CD14-positive monocyte (primary cell): ENCODE data around the gene FALEC. TPM values are rescaled to one million over a fixed set of nuclear protein-coding genes. Genes with fewer than 3 reads are reported as not detected.
A peak's percentile ranks its signal among the peaks of the same experiment; 100 is the strongest.

Source experiments
- DNase-seq, 3 donors: peaks; one replicate each; pipeline ENCODE4 v3.0.0-alpha.2; 2011 to 2022
- H2AFZ ChIP-seq: 2 replicates; pipeline ENCODE4 v1.6.0; 2012; ENCODE audit warnings: mild to moderate bottlenecking, low read depth, low read length, inconsistent platforms; ENCODE audit not compliant: insufficient read depth, poor library complexity, severe bottlenecking
- H3K27ac ChIP-seq, 2 donors: 1 replicate in 1 of 2; 2 replicates in 1 of 2; pipeline ENCODE4 v1.5.1; 2012 to 2013; ENCODE audit warnings: low read length in 2 of 2, control low read depth in 1 of 2, inconsistent platforms in 1 of 2, low read depth in 1 of 2, mild to moderate bottlenecking in 1 of 2
- H3K27me3 ChIP-seq, 2 donors: one replicate each; pipeline versions ENCODE4 v1.6.0 to v1.6.1; 2011 to 2013; ENCODE audit warnings: low read length in 2 of 2; ENCODE audit not compliant: control insufficient read depth in 2 of 2, insufficient read depth in 2 of 2
- H3K36me3 ChIP-seq, 2 donors: replicated peaks in 1 of 2; 1 replicate in 1 of 2; 2 replicates in 1 of 2; pipeline versions ENCODE4 v1.5.1 to v1.6.1; 2012 to 2013; ENCODE audit warnings: low read length in 2 of 2, control low read depth in 1 of 2, inconsistent platforms in 1 of 2, mild to moderate bottlenecking in 1 of 2; ENCODE audit not compliant: insufficient read depth in 2 of 2, control insufficient read depth in 1 of 2
- H3K4me1 ChIP-seq, 2 donors: 1 replicate in 1 of 2; 2 replicates in 1 of 2; pipeline versions ENCODE4 v1.5.1 to v1.6.1; 2012 to 2013; ENCODE audit warnings: low read length in 2 of 2, control low read depth in 1 of 2, inconsistent platforms in 1 of 2, mild to moderate bottlenecking in 1 of 2, moderate library complexity in 1 of 2; ENCODE audit not compliant: insufficient read depth in 2 of 2, control insufficient read depth in 1 of 2
- H3K4me2 ChIP-seq: replicated peaks from 2 replicates; pipeline ENCODE3; 2012; ENCODE audit warnings: low read length, moderate library complexity, mild to moderate bottlenecking; ENCODE audit not compliant: poor library complexity, severe bottlenecking; ENCODE audit errors: extremely low read depth
- H3K4me3 ChIP-seq, 3 experiments: fragments of 200-600 bp in 1 of 3; sonication (generic) in 1 of 3; replicated peaks in 1 of 3; 1 replicate in 2 of 3; 2 replicates in 1 of 3; pipeline ENCODE4 v1.5.1; 2011 to 2013; ENCODE audit warnings: low read length in 3 of 3, mild to moderate bottlenecking in 3 of 3, control low read depth in 2 of 3, low read depth in 2 of 3, inconsistent platforms in 1 of 3, moderate library complexity in 1 of 3
- H3K79me2 ChIP-seq: 2 replicates; pipeline ENCODE4 v1.6.0; 2012; ENCODE audit warnings: mild to moderate bottlenecking, control low read depth, inconsistent platforms, low read length, moderate library complexity; ENCODE audit not compliant: insufficient read depth
- H3K9ac ChIP-seq: 2 replicates; pipeline ENCODE4 v1.6.0; 2017; ENCODE audit warnings: low read length, mild to moderate bottlenecking; ENCODE audit not compliant: insufficient read depth, poor library complexity, severe bottlenecking
- H3K9me3 ChIP-seq, 2 donors: replicated peaks in 1 of 2; 1 replicate in 1 of 2; 2 replicates in 1 of 2; pipeline versions ENCODE4 v1.5.1 to v1.6.1; 2012 to 2013; ENCODE audit warnings: low read length in 2 of 2, control low read depth in 1 of 2; ENCODE audit not compliant: control insufficient read depth in 1 of 2, insufficient read depth in 1 of 2
- H4K20me1 ChIP-seq: 2 replicates; pipeline ENCODE4 v1.6.0; 2012; ENCODE audit warnings: mild to moderate bottlenecking, low read length, control low read depth, moderate library complexity; ENCODE audit not compliant: insufficient read depth
- H3K27ac Mint-ChIP-seq, 7 donors: one replicate each; pipeline ENCODE4 v1.8.0; 2020; ENCODE audit warnings: mild to moderate bottlenecking in 7 of 7, mixed read lengths in 7 of 7, moderate library complexity in 6 of 7, inconsistent platforms in 2 of 7
- H3K27me3 Mint-ChIP-seq, 3 donors: one replicate each; pipeline ENCODE4 v1.8.0; 2021 to 2022; ENCODE audit warnings: low read depth in 3 of 3, mild to moderate bottlenecking in 3 of 3, mixed read lengths in 3 of 3, moderate library complexity in 3 of 3, inconsistent platforms in 1 of 3
- H3K36me3 Mint-ChIP-seq, 2 donors: one replicate each; pipeline ENCODE4 v1.8.0; 2020; ENCODE audit warnings: mixed read lengths in 2 of 2, inconsistent platforms in 1 of 2, mild to moderate bottlenecking in 1 of 2
- H3K4me1 Mint-ChIP-seq: one replicate; pipeline ENCODE4 v1.8.0; 2020; ENCODE audit warnings: mild to moderate bottlenecking, mixed read lengths
- H3K4me3 Mint-ChIP-seq, 2 donors: one replicate each; pipeline ENCODE4 v1.8.0; 2020; ENCODE audit warnings: mild to moderate bottlenecking in 2 of 2, mixed read lengths in 2 of 2, moderate library complexity in 1 of 2
- H3K9me3 Mint-ChIP-seq, 7 donors: one replicate each; pipeline ENCODE4 v1.8.0; 2020 to 2022; ENCODE audit warnings: mixed read lengths in 7 of 7, mild to moderate bottlenecking in 6 of 7, moderate library complexity in 6 of 7, inconsistent platforms in 2 of 7
- WGBS: methylation state at CpG from one replicate; pipeline ENCODE4 v1.1.5; 2013; ENCODE audit warnings: missing lambda C conversion rate; ENCODE audit not compliant: insufficient coverage; 5-methylcytosine and 5-hydroxymethylcytosine counted together
- intact Hi-C, 2 donors: fragments of 100-400 bp; cut with micrococcal nuclease; formaldehyde crosslinking; loops; one replicate each; pipeline versions ENCODE4 v1.15.0 to v1.15.1; 2023
- polyA plus RNA-seq, 3 donors: library from polyadenylated mRNA; depleted of rRNA in 1 of 3; unstranded in 2 of 3; stranded (reverse) in 1 of 3; fragments of 300-500 nt in 2 of 3; fragments of >200 nt in 1 of 3; fragmentation: Illumina TruSeq in 2 of 3; gene quantifications; 1 replicate in 2 of 3; 2 replicates in 1 of 3; pipeline ENCODE4 v1.2.3, GENCODE V29; 2012 to 2021
- TF ChIP-seq, protein P1 (sequence below): fragments of 200-600 bp; IDR thresholded peaks from one replicate; pipeline ENCODE4 v1.8.0; 2022; ENCODE audit warnings: antibody characterized with exemption, mild to moderate bottlenecking

Gene FALEC
- polyA plus RNA-seq, 3 donors = not detected

- peaks cover 0 to 2% (median 0%) of the 10 kb centered on the region in 3 donors for H3K27me3 Mint-ChIP-seq
- Histone ChIP-seq H3K4me1 (peaks cover 62 to 64% of the 10 kb centered on the region in 2 donors), H2AFZ (no peak overlapping the region), H3K9me3 (no peaks in the 10 kb centered on the region), H4K20me1 (peaks cover 95% of the 10 kb centered on the region), H3K4me3 (peak overlapping the region in 1 of 3 experiments; percentile 92), H3K4me2 (peak overlapping the region; percentile 98), H3K27me3 (no peaks in the 10 kb centered on the region), H3K27ac (no peak overlapping the region), H3K79me2 (peaks cover 63% of the 10 kb centered on the region), H3K9ac (no peak overlapping the region), H3K36me3 (peaks cover 39 to 57% of the 10 kb centered on the region in 2 donors)
- peak overlapping the region in 1 of 2 donors; percentile 93 for H3K4me3 Mint-ChIP-seq
- intact Hi-C loops = loop anchor here (5.0 to 10.0 kb wide), 4 partner anchors 63 to 295 kb away; partner anchors contain the start of genes APH1A (in 1 of the 2), ENSA (in 1 of the 2) and TARS2 (in 1 of the 2)
- peaks cover 0 to 3% (median 0%) of the 10 kb centered on the region in 7 donors for H3K9me3 Mint-ChIP-seq
- whole genome bisulfite sequencing = 40% methylated on average over 4 of the region's 10 CpGs
- H3K4me1 Mint-ChIP-seq = peaks cover 58% of the 10 kb centered on the region
- H3K27ac Mint-ChIP-seq = no peak overlapping the region
- TF ChIP-seq, protein P1, sequence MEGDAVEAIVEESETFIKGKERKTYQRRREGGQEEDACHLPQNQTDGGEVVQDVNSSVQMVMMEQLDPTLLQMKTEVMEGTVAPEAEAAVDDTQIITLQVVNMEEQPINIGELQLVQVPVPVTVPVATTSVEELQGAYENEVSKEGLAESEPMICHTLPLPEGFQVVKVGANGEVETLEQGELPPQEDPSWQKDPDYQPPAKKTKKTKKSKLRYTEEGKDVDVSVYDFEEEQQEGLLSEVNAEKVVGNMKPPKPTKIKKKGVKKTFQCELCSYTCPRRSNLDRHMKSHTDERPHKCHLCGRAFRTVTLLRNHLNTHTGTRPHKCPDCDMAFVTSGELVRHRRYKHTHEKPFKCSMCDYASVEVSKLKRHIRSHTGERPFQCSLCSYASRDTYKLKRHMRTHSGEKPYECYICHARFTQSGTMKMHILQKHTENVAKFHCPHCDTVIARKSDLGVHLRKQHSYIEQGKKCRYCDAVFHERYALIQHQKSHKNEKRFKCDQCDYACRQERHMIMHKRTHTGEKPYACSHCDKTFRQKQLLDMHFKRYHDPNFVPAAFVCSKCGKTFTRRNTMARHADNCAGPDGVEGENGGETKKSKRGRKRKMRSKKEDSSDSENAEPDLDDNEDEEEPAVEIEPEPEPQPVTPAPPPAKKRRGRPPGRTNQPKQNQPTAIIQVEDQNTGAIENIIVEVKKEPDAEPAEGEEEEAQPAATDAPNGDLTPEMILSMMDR = no peak
- DNase-seq = no peak
- peaks cover 59 to 72% of the 10 kb centered on the region in 2 donors for H3K36me3 Mint-ChIP-seq
Observed at GRCh38 chr1:150559656-150560010, 44.1 kb downstream of the FALEC start.

DNA sequence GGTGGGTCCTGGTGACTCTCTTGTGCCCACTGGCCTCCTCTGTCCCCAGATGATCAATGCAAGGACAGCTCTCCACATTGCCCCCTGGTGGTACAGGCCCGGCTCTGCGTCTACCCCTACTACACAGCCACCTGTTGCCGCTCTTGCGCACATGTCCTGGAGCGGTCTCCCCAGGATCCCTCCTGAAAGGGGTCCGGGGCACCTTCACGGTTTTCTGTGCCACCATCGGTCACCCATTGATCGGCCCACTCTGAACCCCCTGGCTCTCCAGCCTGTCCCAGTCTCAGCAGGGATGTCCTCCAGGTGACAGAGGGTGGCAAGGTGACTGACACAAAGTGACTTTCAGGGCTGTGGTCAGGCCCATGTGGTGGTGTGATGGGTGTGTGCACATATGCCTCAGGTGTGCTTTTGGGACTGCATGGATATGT lies 44.5 kb downstream of the FALEC start:
- TF ChIP-seq, protein P1 = peak; percentile 88
- H3K27me3 Mint-ChIP-seq = peaks cover 0 to 2% (median 0%) of the 10 kb centered on the region in 3 donors
- peak; percentile 67 to 73 (median 68) for DNase-seq
- intact Hi-C loops = loop anchor here (5.0 kb wide), 2 partner anchors 62 to 67 kb away; partner anchors contain the start of gene ENSA (in 1 of the 2)
- Histone ChIP-seq H4K20me1 (peaks cover 99% of the 10 kb centered on the region), H3K4me3 (peak overlapping the region in 1 of 3 experiments; percentile 92), H3K36me3 (peaks cover 39 to 56% of the 10 kb centered on the region in 2 donors), H2AFZ (no peak overlapping the region), H3K27me3 (no peaks in the 10 kb centered on the region), H3K9ac (peak overlapping the region; percentile 77), H3K27ac (peak overlapping the region in 1 of 2 donors; percentile 88), H3K9me3 (no peaks in the 10 kb centered on the region), H3K79me2 (peaks cover 66% of the 10 kb centered on the region), H3K4me1 (peaks cover 65 to 66% of the 10 kb centered on the region in 2 donors), H3K4me2 (peak overlapping the region; percentile 98)
- peaks cover 0 to 3% (median 0%) of the 10 kb centered on the region in 7 donors for H3K9me3 Mint-ChIP-seq
- peaks cover 61% of the 10 kb centered on the region for H3K4me1 Mint-ChIP-seq
- H3K27ac Mint-ChIP-seq = peak overlapping the region in 6 of 7 donors; percentile 83 to 100 (median 98)
- WGBS = 14% methylated on average over 9 of the region's 9 CpGs
- peaks cover 59 to 74% of the 10 kb centered on the region in 2 donors for H3K36me3 Mint-ChIP-seq
- peak overlapping the region; percentile 63 to 93 for H3K4me3 Mint-ChIP-seq
